Neuronal stem cell (in vitro differentiated cells): ENCODE measurements around the gene SULF2.

Experiments used
- DNase-seq: peaks from one replicate; pipeline ENCODE4 v3.0.0-alpha.2; 2013; ENCODE audit warnings: low spot score
- H2AFZ ChIP-seq: one replicate; pipeline ENCODE4 v1.6.1; 2013; ENCODE audit warnings: mild to moderate bottlenecking, low read length, inconsistent platforms
- H2AK5ac ChIP-seq: 2 replicates; pipeline ENCODE4 v1.6.1; 2013; ENCODE audit warnings: low read depth, mild to moderate bottlenecking, inconsistent platforms, low read length, moderate library complexity, mixed read lengths
- H2BK120ac ChIP-seq: 2 replicates; pipeline ENCODE4 v1.6.1; 2013; ENCODE audit warnings: low read depth, mild to moderate bottlenecking, inconsistent platforms, low read length, moderate library complexity, mixed read lengths
- H2BK12ac ChIP-seq: one replicate; pipeline ENCODE4 v1.6.1; 2013; ENCODE audit warnings: low read length, inconsistent platforms
- H2BK15ac ChIP-seq: 2 replicates; pipeline ENCODE4 v1.6.1; 2013; ENCODE audit warnings: mild to moderate bottlenecking, low read length, inconsistent platforms, mixed read lengths
- H2BK5ac ChIP-seq: one replicate; pipeline ENCODE4 v1.6.1; 2013; ENCODE audit warnings: inconsistent platforms, mild to moderate bottlenecking, low read length, moderate library complexity
- H3K14ac ChIP-seq: one replicate; pipeline ENCODE4 v1.6.1; 2013; ENCODE audit warnings: low read length, inconsistent platforms
- H3K18ac ChIP-seq: 2 replicates; pipeline ENCODE4 v1.6.1; 2013; ENCODE audit warnings: low read length, inconsistent platforms
- H3K23ac ChIP-seq: 2 replicates; pipeline ENCODE4 v1.6.1; 2013; ENCODE audit warnings: low read depth, mild to moderate bottlenecking, mixed read lengths, low read length, inconsistent platforms; ENCODE audit not compliant: poor library complexity
- H3K27ac ChIP-seq: replicated peaks from 3 replicates; pipeline ENCODE4 v1.5.1; 2013; ENCODE audit warnings: low read length, inconsistent platforms
- H3K27me3 ChIP-seq, 3 experiments: 2 replicates each; pipeline ENCODE4 v1.6.1; 2013; ENCODE audit warnings: low read length in 3 of 3, mild to moderate bottlenecking in 2 of 3, inconsistent platforms in 1 of 3, low read depth in 1 of 3, mixed read lengths in 1 of 3, moderate library complexity in 1 of 3; ENCODE audit not compliant: control insufficient read depth in 3 of 3, insufficient read depth in 3 of 3
- H3K36me3 ChIP-seq, 2 donors: replicated peaks in 1 of 2; 2 replicates each; pipeline ENCODE4 v1.6.1; 2013; ENCODE audit warnings: low read length in 2 of 2; ENCODE audit not compliant: control insufficient read depth in 2 of 2, insufficient read depth in 2 of 2
- H3K4ac ChIP-seq: 2 replicates; pipeline ENCODE4 v1.6.1; 2013; ENCODE audit warnings: inconsistent platforms, mild to moderate bottlenecking, low read length, moderate library complexity
- H3K4me1 ChIP-seq, 2 donors: 1 replicate in 1 of 2; 2 replicates in 1 of 2; pipeline ENCODE4 v1.6.1; 2013; ENCODE audit warnings: low read length in 2 of 2, low read depth in 1 of 2; ENCODE audit not compliant: control insufficient read depth in 2 of 2, insufficient read depth in 1 of 2
- H3K4me2 ChIP-seq: one replicate; pipeline ENCODE4 v1.6.1; 2013; ENCODE audit warnings: mild to moderate bottlenecking, low read length, inconsistent platforms; ENCODE audit not compliant: insufficient read depth, poor library complexity, severe bottlenecking
- H3K4me3 ChIP-seq, 2 donors: 2 replicates each; pipeline ENCODE4 v1.5.1; 2013; ENCODE audit warnings: low read length in 2 of 2, mild to moderate bottlenecking in 2 of 2, inconsistent platforms in 1 of 2, moderate library complexity in 1 of 2
- H3K79me1 ChIP-seq: one replicate; pipeline ENCODE4 v1.6.1; 2013; ENCODE audit warnings: low read depth, mild to moderate bottlenecking, inconsistent platforms, low read length, moderate library complexity
- H3K9ac ChIP-seq: one replicate; pipeline ENCODE4 v1.6.1; 2013; ENCODE audit warnings: mild to moderate bottlenecking, low read depth, low read length, inconsistent platforms; ENCODE audit not compliant: poor library complexity
- H3K9me3 ChIP-seq, 2 donors: replicated peaks in 1 of 2; 2 replicates each; pipeline versions ENCODE3 to v1.6.1; 2013; ENCODE audit warnings: low read length in 2 of 2, mild to moderate bottlenecking in 2 of 2, inconsistent platforms in 1 of 2, low read depth in 1 of 2, mixed read lengths in 1 of 2, moderate library complexity in 1 of 2; ENCODE audit not compliant: control insufficient read depth in 2 of 2, insufficient read depth in 1 of 2
- H4K8ac ChIP-seq: one replicate; pipeline ENCODE4 v1.6.1; 2013; ENCODE audit warnings: low read depth, mild to moderate bottlenecking, inconsistent platforms, low read length, moderate library complexity
- H4K91ac ChIP-seq: one replicate; pipeline ENCODE4 v1.6.1; 2013; ENCODE audit warnings: low read length, low read depth, mild to moderate bottlenecking, inconsistent platforms; ENCODE audit not compliant: poor library complexity
- WGBS, 2 donors: extraction: QIAGEN DNeasy Blood & Tissue Kit; methylation state at CpG; one replicate each; pipeline ENCODE4 v1.1.7; 2013; ENCODE audit warnings: missing lambda C conversion rate in 2 of 2, mixed read lengths in 1 of 2; ENCODE audit not compliant: insufficient read length in 2 of 2, insufficient replicate concordance in 1 of 2; ENCODE audit errors: extremely low coverage in 2 of 2; 5-methylcytosine and 5-hydroxymethylcytosine counted together

Gene SULF2

DNA sequence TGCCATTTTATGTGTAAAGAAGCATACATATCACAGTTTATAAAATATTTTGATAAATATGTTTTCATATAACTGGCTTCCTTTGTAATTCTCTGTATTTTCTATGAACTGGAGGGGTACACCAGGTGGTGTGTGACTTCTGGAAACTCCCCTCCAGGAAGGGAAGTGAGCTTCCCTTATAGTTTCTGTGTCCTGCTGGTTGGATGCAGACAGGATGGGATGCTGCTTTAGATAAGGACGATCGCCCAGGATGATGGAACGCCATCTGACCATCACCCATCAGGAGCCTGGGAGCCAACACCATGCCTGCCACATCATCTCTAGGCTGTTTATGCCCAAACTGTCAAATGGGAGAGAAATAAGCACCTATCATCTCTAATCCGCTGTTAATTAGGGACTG lies 66.1 kb downstream of the SULF2 start:
- H3K27ac ChIP-seq = no peak overlapping the region
- no peak overlapping the region for H2AFZ ChIP-seq
- peaks cover 5 to 6% of the 10 kb centered on the region in 2 donors for H3K4me1 ChIP-seq
- no peak overlapping the region for H4K91ac ChIP-seq
- H3K4me3 ChIP-seq = no peak overlapping the region
- no peak overlapping the region for H3K9ac ChIP-seq
- no peak overlapping the region for H2BK5ac ChIP-seq
- no peaks in the 10 kb centered on the region for H3K27me3 ChIP-seq
- H2AK5ac ChIP-seq = no peak overlapping the region
- DNase-seq = no peak
- H3K4ac ChIP-seq = no peak overlapping the region
- no peak overlapping the region for H3K4me2 ChIP-seq
- no CpG with 5 or more reads among the region's 4 CpGs for WGBS, 2 donors
- H2BK12ac ChIP-seq = no peak overlapping the region
- H3K14ac ChIP-seq = no peak overlapping the region
- H3K23ac ChIP-seq = no peak overlapping the region
- H3K9me3 ChIP-seq = peaks cover 0 to 5% of the 10 kb centered on the region in 2 donors
- H2BK15ac ChIP-seq = no peak overlapping the region
- H3K79me1 ChIP-seq = no peaks in the 10 kb centered on the region
- H2BK120ac ChIP-seq = no peak overlapping the region
- no peak overlapping the region for H4K8ac ChIP-seq
- H3K36me3 ChIP-seq = peaks cover 0 to 2% of the 10 kb centered on the region in 2 donors
- no peak overlapping the region for H3K18ac ChIP-seq

- WGBS, 2 donors = no CpG with 5 or more reads among the region's 4 CpGs
- peaks cover 0 to 1% of the 10 kb centered on the region in 2 donors for H3K36me3 ChIP-seq
- H2BK120ac ChIP-seq = no peak overlapping the region
- H3K9me3 ChIP-seq = peaks cover 0 to under 1% of the 10 kb centered on the region in 2 donors
- H3K27me3 ChIP-seq = no peaks in the 10 kb centered on the region
- DNase-seq = no peak
- H3K4me1 ChIP-seq = peaks cover 1 to 5% of the 10 kb centered on the region in 2 donors
- H2AK5ac ChIP-seq = no peak overlapping the region
- no peak overlapping the region for H3K27ac ChIP-seq
- H3K4ac ChIP-seq = no peak overlapping the region
- no peak overlapping the region for H3K4me3 ChIP-seq
- H3K4me2 ChIP-seq = no peak overlapping the region
- H3K14ac ChIP-seq = no peak overlapping the region
- no peak overlapping the region for H2AFZ ChIP-seq
- no peak overlapping the region for H2BK12ac ChIP-seq
- no peak overlapping the region for H2BK5ac ChIP-seq
- no peak overlapping the region for H3K9ac ChIP-seq
- no peak overlapping the region for H3K18ac ChIP-seq
- H2BK15ac ChIP-seq = no peak overlapping the region
- no peak overlapping the region for H4K91ac ChIP-seq
- H3K23ac ChIP-seq = no peak overlapping the region
- H4K8ac ChIP-seq = no peak overlapping the region
- no peaks in the 10 kb centered on the region for H3K79me1 ChIP-seq
Measured at GRCh38 chr20:47718398-47718797, 66.9 kb downstream of the SULF2 start.

DNA sequence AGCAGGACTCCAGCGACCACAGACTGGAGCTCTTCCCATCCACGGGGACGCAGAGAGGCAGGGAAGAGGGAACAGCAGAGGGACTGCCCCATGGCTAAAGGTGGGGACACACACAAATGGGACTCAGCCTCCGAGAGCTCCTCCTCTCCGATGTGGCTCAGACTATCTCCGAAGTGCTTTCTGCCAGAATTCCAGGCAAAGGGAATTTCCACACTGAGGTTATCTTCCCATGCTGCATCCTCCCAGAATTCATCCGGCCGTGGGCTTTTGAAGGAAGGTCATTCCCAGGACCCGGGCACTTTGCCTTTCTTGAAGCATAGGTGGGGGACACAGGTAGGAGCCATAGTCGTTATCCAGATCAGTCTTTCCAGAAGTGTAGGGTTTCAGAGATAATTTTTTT lies 67.9 kb downstream of the SULF2 start:
- no CpG with 5 or more reads among the region's 10 CpGs for WGBS, 2 donors
- no peaks in the 10 kb centered on the region for H3K27me3 ChIP-seq
- no peak overlapping the region for H3K4me3 ChIP-seq
- H4K91ac ChIP-seq = no peak overlapping the region
- no peak overlapping the region for H2AFZ ChIP-seq
- no peak overlapping the region for H3K4me2 ChIP-seq
- no peak overlapping the region for H3K14ac ChIP-seq
- H3K9ac ChIP-seq = no peak overlapping the region
- no peak overlapping the region for H2AK5ac ChIP-seq
- DNase-seq = no peak
- H3K4ac ChIP-seq = no peak overlapping the region
- no peak overlapping the region for H4K8ac ChIP-seq
- no peak overlapping the region for H2BK15ac ChIP-seq
- no peaks in the 10 kb centered on the region for H3K9me3 ChIP-seq
- H3K23ac ChIP-seq = no peak overlapping the region
- H2BK12ac ChIP-seq = no peak overlapping the region
- H3K4me1 ChIP-seq = peaks cover 1 to 5% of the 10 kb centered on the region in 2 donors
- no peak overlapping the region for H2BK5ac ChIP-seq
- no peak overlapping the region for H3K27ac ChIP-seq
- no peaks in the 10 kb centered on the region for H3K79me1 ChIP-seq
- H3K18ac ChIP-seq = no peak overlapping the region
- no peaks in the 10 kb centered on the region for H3K36me3 ChIP-seq
- no peak overlapping the region for H2BK120ac ChIP-seq

- Histone ChIP-seq H4K91ac (no peak overlapping the region), H3K9me3 (no peaks in the 10 kb centered on the region), H3K4me2 (no peak overlapping the region), H3K4me1 (peaks cover 0 to 2% of the 10 kb centered on the region in 2 donors), H3K18ac (no peak overlapping the region), H2AK5ac (no peak overlapping the region), H3K79me1 (no peaks in the 10 kb centered on the region), H3K9ac (no peak overlapping the region), H3K36me3 (no peaks in the 10 kb centered on the region), H3K4ac (no peak overlapping the region), H3K14ac (peak overlapping the region; percentile 60), H2BK15ac (no peak overlapping the region), H3K23ac (no peak overlapping the region), H3K27me3 (no peaks in the 10 kb centered on the region), H4K8ac (no peak overlapping the region), H3K4me3 (no peak overlapping the region), H3K27ac (no peak overlapping the region), H2BK120ac (no peak overlapping the region), H2BK5ac (no peak overlapping the region), H2AFZ (no peak overlapping the region), H2BK12ac (no peak overlapping the region)
- no peak for DNase-seq
- no CpG with 5 or more reads among the region's 26 CpGs for WGBS, 2 donors
Measured at GRCh38 chr20:47713878-47714450, 71.3 kb downstream of the SULF2 start.
